ENCODE measurements around the gene PROC. TPM values are rescaled to one million over a fixed set of nuclear protein-coding genes. Genes with fewer than 3 reads are reported as not detected.
A peak's percentile ranks its signal among the peaks of the same experiment; 100 is the strongest.

Gene PROC
- total RNA-seq, 2 experiments from 2014 or later = 0.28 TPM; not detected in 1

GRCh38 chr2:127378720-127379119 lies 39.5 kb upstream of the PROC start:
- DNase-seq (no peak), ATAC-seq (ENCODE audit: poor library complexity) (no peak)
- H3K9me3 ChIP-seq (ENCODE audit: control insufficient read depth in 1 of 2, insufficient read depth in 1 of 2, low read length in 2 of 2) = peaks cover 6 to 8% of the 10 kb centered on the region in 2 experiments
- intact Hi-C loops (cut with DNase I, micrococcal nuclease) = no loop called here
- peaks cover 11% of the 10 kb centered on the region for H3K4me1 ChIP-seq (ENCODE audit: insufficient read depth, low read length)
- H3K27me3 ChIP-seq (ENCODE audit: control insufficient read depth in 1 of 2, insufficient read depth in 2 of 2, low read length in 2 of 2) = no peaks in the 10 kb centered on the region
- ChIA-PET CTCF (interaction anchor here (2.0 kb wide), 1 partner anchor 37 kb away, joined by 8 read pairs; no protein-coding TSS in a partner anchor), POLR2A (interaction anchor here (0.6 to 1.7 kb wide), 3 partner anchors 8 to 44 kb away, joined by 4 to 6 read pairs (median 4); no protein-coding TSS in a partner anchor)
- H3K27ac ChIP-seq (ENCODE audit: low read depth in 1 of 2, low read length in 2 of 2) = no peak overlapping the region
- no peak overlapping the region for H3K4me3 Mint-ChIP-seq
- no peak overlapping the region for H3K4me3 ChIP-seq (ENCODE audit: low read length)
- TF ChIP-seq, protein P1, sequence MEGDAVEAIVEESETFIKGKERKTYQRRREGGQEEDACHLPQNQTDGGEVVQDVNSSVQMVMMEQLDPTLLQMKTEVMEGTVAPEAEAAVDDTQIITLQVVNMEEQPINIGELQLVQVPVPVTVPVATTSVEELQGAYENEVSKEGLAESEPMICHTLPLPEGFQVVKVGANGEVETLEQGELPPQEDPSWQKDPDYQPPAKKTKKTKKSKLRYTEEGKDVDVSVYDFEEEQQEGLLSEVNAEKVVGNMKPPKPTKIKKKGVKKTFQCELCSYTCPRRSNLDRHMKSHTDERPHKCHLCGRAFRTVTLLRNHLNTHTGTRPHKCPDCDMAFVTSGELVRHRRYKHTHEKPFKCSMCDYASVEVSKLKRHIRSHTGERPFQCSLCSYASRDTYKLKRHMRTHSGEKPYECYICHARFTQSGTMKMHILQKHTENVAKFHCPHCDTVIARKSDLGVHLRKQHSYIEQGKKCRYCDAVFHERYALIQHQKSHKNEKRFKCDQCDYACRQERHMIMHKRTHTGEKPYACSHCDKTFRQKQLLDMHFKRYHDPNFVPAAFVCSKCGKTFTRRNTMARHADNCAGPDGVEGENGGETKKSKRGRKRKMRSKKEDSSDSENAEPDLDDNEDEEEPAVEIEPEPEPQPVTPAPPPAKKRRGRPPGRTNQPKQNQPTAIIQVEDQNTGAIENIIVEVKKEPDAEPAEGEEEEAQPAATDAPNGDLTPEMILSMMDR (IDR thresholded peaks at IDR 0.05) = no peak
- H3K9me3 Mint-ChIP-seq = peaks cover 10% of the 10 kb centered on the region
- H3K36me3 ChIP-seq (ENCODE audit: insufficient read depth, low read length) = peaks cover 6% of the 10 kb centered on the region
- no peak overlapping the region for H3K27ac Mint-ChIP-seq
- peaks cover 49% of the 10 kb centered on the region for H3K36me3 Mint-ChIP-seq (ENCODE audit: low read depth)
- peaks cover 73% of the 10 kb centered on the region for H3K4me1 Mint-ChIP-seq (ENCODE audit: low read depth)
- H3K27me3 Mint-ChIP-seq = no peaks in the 10 kb centered on the region

- Mint-ChIP-seq H3K27me3 (no peaks in the 10 kb centered on the region), H3K4me1 (ENCODE audit: low read depth) (peaks cover 74% of the 10 kb centered on the region), H3K4me3 (no peak overlapping the region), H3K27ac (no peak overlapping the region), H3K9me3 (peaks cover 5% of the 10 kb centered on the region), H3K36me3 (ENCODE audit: low read depth) (peaks cover 46% of the 10 kb centered on the region)
- no peak for DNase-seq
- no peak for ATAC-seq (ENCODE audit: poor library complexity)
- H3K4me1 ChIP-seq (ENCODE audit: insufficient read depth, low read length) = peaks cover 11% of the 10 kb centered on the region
- H3K9me3 ChIP-seq (ENCODE audit: control insufficient read depth in 1 of 2, insufficient read depth in 1 of 2, low read length in 2 of 2) = peaks cover 5% of the 10 kb centered on the region in 2 experiments
- H3K27ac ChIP-seq (ENCODE audit: low read depth in 1 of 2, low read length in 2 of 2) = no peak overlapping the region
- peaks cover 6% of the 10 kb centered on the region for H3K36me3 ChIP-seq (ENCODE audit: insufficient read depth, low read length)
- H3K27me3 ChIP-seq (ENCODE audit: control insufficient read depth in 1 of 2, insufficient read depth in 2 of 2, low read length in 2 of 2) = no peaks in the 10 kb centered on the region
- H3K4me3 ChIP-seq (ENCODE audit: low read length) = no peak overlapping the region
- intact Hi-C loops (cut with DNase I, micrococcal nuclease) = loop anchor here in 1 of 2 experiments (10.0 kb wide), 2 partner anchors 85 to 505 kb away; partner anchors contain the start of genes AMMECR1L and ERCC3
- ChIA-PET POLR2A (interaction anchor here (1.3 kb wide), 1 partner anchor 9 kb away, joined by 4 read pairs; no protein-coding TSS in a partner anchor), CTCF (interaction anchor here (2.0 kb wide), 1 partner anchor 36 kb away, joined by 8 read pairs; no protein-coding TSS in a partner anchor)
- TF ChIP-seq, protein P1 (IDR thresholded peaks at IDR 0.05) = no peak
These were observed 38.4 kb upstream of the PROC start for GRCh38 chr2:127379712-127380355.

GRCh38 chr2:127381762-127382161 lies 36.5 kb upstream of the PROC start:
- CTCF ChIA-PET = interaction anchor here (1.0 to 1.4 kb wide), 3 partner anchors 12 to 34 kb away, joined by 4 to 8 read pairs (median 7); no protein-coding TSS in a partner anchor
- peaks cover 4% of the 10 kb centered on the region for H3K36me3 ChIP-seq (ENCODE audit: insufficient read depth, low read length)
- ATAC-seq (ENCODE audit: poor library complexity) = peak; percentile 24
- peaks cover 45% of the 10 kb centered on the region for H3K36me3 Mint-ChIP-seq (ENCODE audit: low read depth)
- H3K4me3 ChIP-seq (ENCODE audit: low read length) = no peak overlapping the region
- no peaks in the 10 kb centered on the region for H3K27me3 ChIP-seq (ENCODE audit: control insufficient read depth in 1 of 2, insufficient read depth in 2 of 2, low read length in 2 of 2)
- no peak overlapping the region for H3K4me3 Mint-ChIP-seq
- H3K27ac ChIP-seq (ENCODE audit: low read depth in 1 of 2, low read length in 2 of 2) = no peak overlapping the region
- no peak overlapping the region for H3K27ac Mint-ChIP-seq
- no peaks in the 10 kb centered on the region for H3K9me3 ChIP-seq (ENCODE audit: control insufficient read depth in 1 of 2, insufficient read depth in 1 of 2, low read length in 2 of 2)
- POLR2A ChIA-PET = no interaction called here
- H3K4me1 Mint-ChIP-seq (ENCODE audit: low read depth) = peaks cover 88% of the 10 kb centered on the region
- DNase-seq = peak in 1 of 14 experiments; percentile 33
- no peaks in the 10 kb centered on the region for H3K27me3 Mint-ChIP-seq
- intact Hi-C loops (cut with DNase I, micrococcal nuclease) = loop anchor here in 1 of 2 experiments (10.0 kb wide), 2 partner anchors 87 to 503 kb away; partner anchors contain the start of genes AMMECR1L and ERCC3
- H3K4me1 ChIP-seq (ENCODE audit: insufficient read depth, low read length) = peaks cover 12% of the 10 kb centered on the region
- TF ChIP-seq, protein P1 (IDR thresholded peaks at IDR 0.05) = no peak
- no peaks in the 10 kb centered on the region for H3K9me3 Mint-ChIP-seq
